ENCODE data around the gene IFI35.
"Not testable (repeated sequence)": the region's sequence is repeated elsewhere in the genome, so short reads cannot be mapped to it uniquely, and the experiment has no call there.

Gene IFI35

GRCh38 chr17:43042025-43042628 lies 35.5 kb downstream of the IFI35 start:
- DNase-seq (no peak), ATAC-seq (replicated peaks) (no peak)
- no peaks in the 10 kb centered on the region for H3K27me3 Mint-ChIP-seq
- H3K4me1 Mint-ChIP-seq: no peaks in the 10 kb centered on the region
- H3K4me3 Mint-ChIP-seq: no peak overlapping the region
- no peaks in the 10 kb centered on the region for H3K9me3 Mint-ChIP-seq
- no peak overlapping the region for H3K27ac Mint-ChIP-seq
- H3K36me3 Mint-ChIP-seq: peaks cover 6% of the 10 kb centered on the region in 2 donors

- no peaks in the 10 kb centered on the region for H3K9me3 Mint-ChIP-seq
- ATAC-seq (replicated peaks) (no peak), DNase-seq (no peak)
- no peak overlapping the region for H3K27ac Mint-ChIP-seq
- H3K4me1 Mint-ChIP-seq: no peaks in the 10 kb centered on the region
- no peak overlapping the region for H3K4me3 Mint-ChIP-seq
- peaks cover 10 to 11% of the 10 kb centered on the region in 2 donors for H3K36me3 Mint-ChIP-seq
- no peaks in the 10 kb centered on the region for H3K27me3 Mint-ChIP-seq
Measured at GRCh38 chr17:43043307-43043706, 36.7 kb downstream of the IFI35 start.

- ATAC-seq (replicated peaks) (no peak), DNase-seq (no peak)
- H3K4me3 Mint-ChIP-seq: no peak overlapping the region
- peaks cover 10 to 15% of the 10 kb centered on the region in 2 donors for H3K36me3 Mint-ChIP-seq
- no peak overlapping the region for H3K27ac Mint-ChIP-seq
- H3K9me3 Mint-ChIP-seq: no peaks in the 10 kb centered on the region
- H3K4me1 Mint-ChIP-seq: no peaks in the 10 kb centered on the region
- H3K27me3 Mint-ChIP-seq: no peaks in the 10 kb centered on the region
Measured at GRCh38 chr17:43044024-43044423, 37.4 kb downstream of the IFI35 start.

- DNase-seq (no peak), ATAC-seq (replicated peaks) (no peak)
- Mint-ChIP-seq H3K4me3 (no peak overlapping the region), H3K27ac (no peak overlapping the region), H3K9me3 (no peaks in the 10 kb centered on the region), H3K4me1 (no peaks in the 10 kb centered on the region), H3K27me3 (no peaks in the 10 kb centered on the region), H3K36me3 (peaks cover 23 to 42% of the 10 kb centered on the region in 2 donors)
Measured at GRCh38 chr17:43051969-43052368, 45.4 kb downstream of the IFI35 start.

GRCh38 chr17:43053008-43053407 lies 46.4 kb downstream of the IFI35 start:
- H3K27ac Mint-ChIP-seq; H3K4me3 Mint-ChIP-seq; H3K9me3 Mint-ChIP-seq; DNase-seq; H3K27me3 Mint-ChIP-seq; ATAC-seq (replicated peaks); H3K4me1 Mint-ChIP-seq: not testable (repeated sequence)
- H3K36me3 Mint-ChIP-seq: peaks cover 20 to 39% of the 10 kb centered on the region in 2 donors

GRCh38 chr17:43056051-43056450 lies 49.5 kb downstream of the IFI35 start:
- Mint-ChIP-seq H3K4me3 (no peak overlapping the region), H3K9me3 (no peaks in the 10 kb centered on the region), H3K4me1 (no peaks in the 10 kb centered on the region), H3K27me3 (no peaks in the 10 kb centered on the region), H3K36me3 (peaks cover 13 to 36% of the 10 kb centered on the region in 2 donors), H3K27ac (no peak overlapping the region)
- no peak for ATAC-seq (replicated peaks)
- no peak for DNase-seq

- Mint-ChIP-seq H3K27me3 (no peaks in the 10 kb centered on the region), H3K4me1 (no peaks in the 10 kb centered on the region), H3K36me3 (peaks cover 18 to 24% of the 10 kb centered on the region in 2 donors), H3K27ac (no peak overlapping the region), H3K4me3 (no peak overlapping the region), H3K9me3 (no peaks in the 10 kb centered on the region)
- no peak for ATAC-seq (replicated peaks)
- no peak for DNase-seq
Measured at GRCh38 chr17:43062984-43063638, 56.5 kb downstream of the IFI35 start.

Data from stimulated activated naive B cell treated with anti-CD40 and anti-IgM and Interleukin-4, amounts not matched to agents 10 μg/mL and 1 μg/mL and 100 μg/mL, for 72 hours (primary cell).